ENCODE data around the gene PSPH.

DNA sequence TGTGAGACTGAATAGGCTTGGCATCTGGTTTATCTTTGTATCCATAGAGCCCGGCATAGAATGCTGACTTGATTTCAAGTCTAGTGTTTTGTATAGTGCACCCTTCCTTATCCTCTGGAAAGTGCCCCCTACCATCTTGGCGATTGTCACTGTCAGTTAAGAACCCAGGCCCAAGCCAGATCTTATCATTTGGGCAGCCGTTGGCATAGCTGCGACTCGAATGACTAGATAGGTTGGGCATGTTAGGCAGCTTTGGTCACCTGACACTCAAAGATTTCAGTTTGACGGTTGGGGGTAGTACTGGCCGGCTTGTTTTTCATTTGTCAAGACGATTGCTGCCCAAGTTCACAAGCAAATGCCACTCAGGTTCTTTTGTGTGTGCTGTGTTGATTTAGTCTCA lies 80.3 kb downstream of the PSPH start:
- TF ChIP-seq, protein P1, sequence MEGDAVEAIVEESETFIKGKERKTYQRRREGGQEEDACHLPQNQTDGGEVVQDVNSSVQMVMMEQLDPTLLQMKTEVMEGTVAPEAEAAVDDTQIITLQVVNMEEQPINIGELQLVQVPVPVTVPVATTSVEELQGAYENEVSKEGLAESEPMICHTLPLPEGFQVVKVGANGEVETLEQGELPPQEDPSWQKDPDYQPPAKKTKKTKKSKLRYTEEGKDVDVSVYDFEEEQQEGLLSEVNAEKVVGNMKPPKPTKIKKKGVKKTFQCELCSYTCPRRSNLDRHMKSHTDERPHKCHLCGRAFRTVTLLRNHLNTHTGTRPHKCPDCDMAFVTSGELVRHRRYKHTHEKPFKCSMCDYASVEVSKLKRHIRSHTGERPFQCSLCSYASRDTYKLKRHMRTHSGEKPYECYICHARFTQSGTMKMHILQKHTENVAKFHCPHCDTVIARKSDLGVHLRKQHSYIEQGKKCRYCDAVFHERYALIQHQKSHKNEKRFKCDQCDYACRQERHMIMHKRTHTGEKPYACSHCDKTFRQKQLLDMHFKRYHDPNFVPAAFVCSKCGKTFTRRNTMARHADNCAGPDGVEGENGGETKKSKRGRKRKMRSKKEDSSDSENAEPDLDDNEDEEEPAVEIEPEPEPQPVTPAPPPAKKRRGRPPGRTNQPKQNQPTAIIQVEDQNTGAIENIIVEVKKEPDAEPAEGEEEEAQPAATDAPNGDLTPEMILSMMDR (IDR thresholded peaks at IDR 0.05 in 8 of 11, conservative IDR thresholded peaks at IDR 0.05 in 3 of 11): no peak
- TF ChIP-seq POLR2AphosphoS5 (IDR thresholded peaks at IDR 0.05) (no peak), POLR2A (IDR thresholded peaks at IDR 0.05) (no peak)

Data from spleen (tissue), 7 donors.